ENCODE measurements around the gene ARFGEF2. TPM values are rescaled to one million over a fixed set of nuclear protein-coding genes. Genes with fewer than 3 reads are reported as not detected.
A peak's percentile ranks its signal among the peaks of the same experiment; 100 is the strongest.

The ARFGEF2 gene
- total RNA-seq, 1 experiment from 2014 or later, result 20.9 TPM

DNA sequence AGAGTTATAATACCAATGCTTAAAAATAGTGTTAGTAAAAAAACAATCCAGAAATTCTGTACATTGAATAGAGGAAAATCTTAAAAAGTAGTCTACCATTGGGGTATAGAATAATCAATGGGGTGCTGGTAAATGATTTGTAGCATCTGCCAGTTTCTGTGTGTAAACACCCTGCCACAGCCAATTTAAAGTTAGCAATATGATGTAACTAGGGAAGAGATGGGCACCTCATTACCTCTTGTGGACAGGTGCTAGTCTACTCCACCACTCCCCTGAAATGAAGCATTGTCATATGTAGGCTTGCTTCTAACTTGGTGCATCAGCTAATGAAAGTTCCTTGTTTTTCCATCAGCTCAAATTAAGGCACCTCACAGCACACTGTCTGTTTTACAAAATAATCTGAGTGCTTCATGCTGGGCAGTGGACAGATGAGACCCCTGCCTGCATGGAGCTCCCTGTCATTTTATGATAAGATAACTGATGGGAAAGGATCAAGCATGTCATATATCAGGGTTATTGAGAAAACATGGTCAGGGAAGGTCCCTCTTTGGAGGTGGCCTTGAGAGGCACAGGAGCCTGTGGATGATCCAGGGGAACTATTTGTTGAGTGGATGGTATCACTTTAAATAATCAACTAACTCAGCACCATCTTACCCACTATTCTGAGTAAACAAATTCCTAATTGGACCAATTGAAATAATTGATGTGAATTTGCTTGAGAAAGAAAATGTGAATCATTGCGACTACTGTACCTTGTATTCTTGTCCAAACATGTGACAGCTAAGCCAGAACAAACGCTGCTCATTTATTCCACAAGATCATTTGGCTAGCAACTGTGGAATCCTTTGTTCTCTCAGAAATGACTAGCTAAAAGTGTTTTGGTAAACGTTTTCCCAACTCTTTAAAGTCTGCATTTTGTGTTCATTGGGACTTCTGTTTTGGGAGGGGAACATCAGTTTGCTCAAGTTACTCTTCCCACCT lies 78.7 kb downstream of the ARFGEF2 start:
- Mint-ChIP-seq H3K27me3 (ENCODE audit: low read depth) (no peaks in the 10 kb centered on the region), H3K27ac (0 out of 2 replicates have a peak overlapping the region, but pooled peaks have one; percentile 10), H3K4me1 (no peaks in the 10 kb centered on the region), H3K4me3 (no peak overlapping the region), H3K9me3 (no peaks in the 10 kb centered on the region), H3K36me3 (peaks cover 43% of the 10 kb centered on the region)
- TF ChIP-seq NFE2L1 (CRISPR knock-in tag; IDR thresholded peaks at IDR 0.05) (no peak), NR2C2 (CRISPR knock-in tag; IDR thresholded peaks at IDR 0.05) (no peak), ZNF425 (CRISPR knock-in tag; conservative IDR thresholded peaks at IDR 0.05) (no peak), ZNF671 (CRISPR knock-in tag; IDR thresholded peaks at IDR 0.05) (no peak), USF2 (CRISPR knock-in tag; IDR thresholded peaks at IDR 0.05) (no peak), GABPB1 (CRISPR knock-in tag; IDR thresholded peaks at IDR 0.05) (no peak), CREM (CRISPR knock-in tag; IDR thresholded peaks at IDR 0.05) (no peak), RELA (CRISPR knock-in tag; IDR thresholded peaks at IDR 0.05; ENCODE audit: borderline replicate concordance) (no peak), ELF4 (CRISPR knock-in tag; IDR thresholded peaks at IDR 0.05; ENCODE audit: low read depth) (no peak), HMGA2 (CRISPR knock-in tag; IDR thresholded peaks at IDR 0.05) (no peak), ATF6 (CRISPR knock-in tag; IDR thresholded peaks at IDR 0.05) (no peak), JUN (CRISPR knock-in tag; IDR thresholded peaks at IDR 0.05) (no peak)
- no peak for DNase-seq (ENCODE audit: low spot score)
- no peak for ATAC-seq
- ChIA-PET POLR2A (no interaction called here), CTCF (interaction anchor here (1.4 kb wide), 1 partner anchor 343 kb away, joined by 3 read pairs; no protein-coding TSS in a partner anchor)

- TF ChIP-seq RORB (CRISPR knock-in tag; IDR thresholded peaks at IDR 0.05) (no peak), PRRX2 (CRISPR knock-in tag; IDR thresholded peaks at IDR 0.05) (no peak), ELF4 (CRISPR knock-in tag; IDR thresholded peaks at IDR 0.05; ENCODE audit: low read depth) (no peak), HMGA2 (CRISPR knock-in tag; IDR thresholded peaks at IDR 0.05) (no peak), PREB (CRISPR knock-in tag; IDR thresholded peaks at IDR 0.05; ENCODE audit: borderline replicate concordance) (no peak), AFF4 (CRISPR knock-in tag; IDR thresholded peaks at IDR 0.05; ENCODE audit: borderline replicate concordance) (no peak), ZNF232 (CRISPR knock-in tag; IDR thresholded peaks at IDR 0.05) (no peak), RELA (CRISPR knock-in tag; IDR thresholded peaks at IDR 0.05; ENCODE audit: borderline replicate concordance) (no peak)
- Mint-ChIP-seq H3K27me3 (ENCODE audit: low read depth) (no peaks in the 10 kb centered on the region), H3K4me3 (no peak overlapping the region), H3K9me3 (no peaks in the 10 kb centered on the region), H3K36me3 (peaks cover 38% of the 10 kb centered on the region), H3K4me1 (no peaks in the 10 kb centered on the region), H3K27ac (no peak overlapping the region)
- ChIA-PET POLR2A (no interaction called here), CTCF (no interaction called here)
- ATAC-seq (no peak), DNase-seq (ENCODE audit: low spot score) (no peak)
These were observed 80.2 kb downstream of the ARFGEF2 start for GRCh38 chr20:49001741-49002140.

Measured in WTC11 (cell line).